SK-N-SH (cell line): ENCODE results near the gene CENPP. TPM values are rescaled to one million over a fixed set of nuclear protein-coding genes. Genes with fewer than 3 reads are reported as not detected.
A peak's percentile ranks its signal among the peaks of the same experiment; 100 is the strongest.

Source experiments
- CTCF ChIA-PET: fragments of 300-600, 350-600 bp; formaldehyde crosslinking; extraction: SDS; loops from one replicate; lab custom pipeline; 2021; lab: Yijun Ruan, JAX
- POLR2A ChIA-PET: fragments of 350-600 bp; sonication (Branson Sonifier 250); formaldehyde crosslinking; extraction: SDS; loops from one replicate; lab custom pipeline; 2020; ENCODE audit warnings: antibody characterized with exemption, inconsistent platforms; lab: Yijun Ruan, JAX
- DNase-seq: peaks from one replicate; pipeline ENCODE4 v3.0.0; 2012
- H2AFZ ChIP-seq: fragments of 200-600 bp; sonication (generic); 2 replicates; pipeline ENCODE4 v1.8.1; 2016; ENCODE audit warnings: antibody characterized with exemption, mild to moderate bottlenecking, low read depth
- H3F3A ChIP-seq: fragments of 200-600 bp; sonication (generic); replicated peaks from 2 replicates; pipeline ENCODE3; 2016; ENCODE audit warnings: antibody characterized with exemption, mild to moderate bottlenecking; ENCODE audit not compliant: insufficient read depth
- H3K27ac ChIP-seq, 2 experiments: fragments of 200-500 bp in 1 of 2; fragments of 200-600 bp in 1 of 2; sonication (Bioruptor generic) in 1 of 2; sonication (generic), shearing (Covaris generic) in 1 of 2; 2 replicates each; pipeline versions ENCODE4 v1.5.1 to v1.6.1; 2014 to 2016; ENCODE audit warnings: low read depth in 2 of 2, inconsistent platforms in 1 of 2, low read length in 1 of 2, mild to moderate bottlenecking in 1 of 2, mixed read lengths in 1 of 2
- H3K27me3 ChIP-seq: fragments of 200-600 bp; sonication (generic), shearing (Covaris generic); 2 replicates; pipeline ENCODE4 v1.6.1; 2016; ENCODE audit warnings: mixed run types; ENCODE audit not compliant: insufficient read depth
- H3K36me3 ChIP-seq, 2 experiments: fragments of 200-500 bp in 1 of 2; fragments of 200-600 bp in 1 of 2; sonication (Bioruptor generic) in 1 of 2; sonication (generic) in 1 of 2; replicated peaks in 1 of 2; 2 replicates each; pipeline versions ENCODE3 to v1.5.1; 2014 to 2016; ENCODE audit warnings: low read length in 1 of 2, mild to moderate bottlenecking in 1 of 2; ENCODE audit not compliant: insufficient read depth in 2 of 2, control insufficient read depth in 1 of 2
- H3K4me1 ChIP-seq, 2 experiments: fragments of 200-500 bp in 1 of 2; fragments of 200-600 bp in 1 of 2; sonication (Bioruptor generic) in 1 of 2; sonication (generic), shearing (Covaris generic) in 1 of 2; 2 replicates each; pipeline versions ENCODE4 v1.5.1 to v1.6.1; 2014 to 2016; ENCODE audit warnings: low read depth in 1 of 2, low read length in 1 of 2, mixed run types in 1 of 2; ENCODE audit not compliant: insufficient read depth in 2 of 2, control insufficient read depth in 1 of 2
- H3K4me2 ChIP-seq: fragments of 200-600 bp; sonication (generic), shearing (Covaris generic); 2 replicates; pipeline ENCODE4 v1.6.1; 2017; ENCODE audit warnings: mixed run types
- H3K4me3 ChIP-seq, 2 experiments: fragments of 200-500 bp in 1 of 2; fragments of 200-600 bp in 1 of 2; sonication (Bioruptor generic) in 1 of 2; sonication (generic), shearing (Covaris generic) in 1 of 2; 2 replicates each; pipeline versions ENCODE4 v1.5.1 to v1.8.1; 2014 to 2016; ENCODE audit warnings: low read depth in 2 of 2, inconsistent platforms in 1 of 2, low read length in 1 of 2, mild to moderate bottlenecking in 1 of 2, mixed read lengths in 1 of 2, moderate library complexity in 1 of 2
- H3K79me2 ChIP-seq: fragments of 200-600 bp; sonication (generic); 2 replicates; pipeline ENCODE4 v1.8.1; 2017; ENCODE audit warnings: mild to moderate bottlenecking; ENCODE audit not compliant: insufficient read depth
- H3K9ac ChIP-seq: fragments of 200-600 bp; sonication (generic); 2 replicates; pipeline ENCODE4 v1.6.1; 2017; ENCODE audit warnings: mixed run types
- H3K9me2 ChIP-seq: fragments of 200-600 bp; sonication (generic); 2 replicates; pipeline ENCODE4 v1.6.1; 2017; ENCODE audit warnings: mixed run types
- H3K9me3 ChIP-seq: fragments of 200-600 bp; sonication (generic); 2 replicates; pipeline ENCODE4 v1.6.1; 2017; ENCODE audit warnings: mixed run types, mild to moderate bottlenecking, moderate library complexity
- H4K20me1 ChIP-seq: fragments of 200-600 bp; sonication (generic); 2 replicates; pipeline ENCODE4 v1.6.1; 2017; ENCODE audit warnings: mild to moderate bottlenecking, mixed run types; ENCODE audit not compliant: insufficient read depth
- ELF1 ChIP-seq: IDR thresholded peaks from 2 replicates; pipeline ENCODE4 v1.4.0; 2012
- JUND ChIP-seq: IDR thresholded peaks from 2 replicates; pipeline ENCODE4 v1.4.0; 2012
- NFIC ChIP-seq: IDR thresholded peaks from 2 replicates; pipeline ENCODE4 v1.4.0; 2012; ENCODE audit warnings: borderline replicate concordance
- NRF1 ChIP-seq: IDR thresholded peaks from 2 replicates; pipeline ENCODE4 v1.6.1; 2012; ENCODE audit warnings: low read depth, mild to moderate bottlenecking, low read length
- PBX3 ChIP-seq: IDR thresholded peaks from 2 replicates; pipeline ENCODE4; 2012
- RAD21 ChIP-seq: IDR thresholded peaks from 2 replicates; pipeline ENCODE4 v1.6.1; 2012; ENCODE audit warnings: mild to moderate bottlenecking, low read length
- TAF1 ChIP-seq: IDR thresholded peaks from 2 replicates; pipeline ENCODE4 v1.6.1; 2012; ENCODE audit warnings: low read depth, mild to moderate bottlenecking, low read length, moderate library complexity, borderline replicate concordance
- TCF12 ChIP-seq: IDR thresholded peaks from 2 replicates; pipeline ENCODE4 v1.4.0; 2012
- TEAD4 ChIP-seq: IDR thresholded peaks from 2 replicates; pipeline ENCODE4 v1.4.0; 2012; ENCODE audit warnings: mild to moderate bottlenecking, borderline replicate concordance; ENCODE audit not compliant: insufficient read depth
- WGBS: methylation state at CpG from one replicate; pipeline ENCODE4 v1.1.6; 2017; ENCODE audit warnings: low lambda C conversion rate; 5-methylcytosine and 5-hydroxymethylcytosine counted together
- polyA plus RNA-seq, 3 experiments: library from polyadenylated mRNA; depleted of rRNA; stranded (reverse); fragments of >200 nt; gene quantifications; 2 replicates each; pipeline ENCODE4 v1.2.3, GENCODE V29; 2012
- TF ChIP-seq, protein P1 (sequence below): fragments of 200-600 bp; sonication (generic); IDR thresholded peaks from 2 replicates; pipeline ENCODE4 v1.6.1; 2017; ENCODE audit warnings: antibody characterized with exemption, mild to moderate bottlenecking, moderate library complexity
- TF ChIP-seq, protein P2 (sequence below): IDR thresholded peaks from 2 replicates; pipeline ENCODE4 v1.4.0; 2012; ENCODE audit warnings: low read depth, borderline replicate concordance
- TF ChIP-seq, protein P3 (sequence below): IDR thresholded peaks from 2 replicates; pipeline ENCODE4 v1.4.0; 2012; ENCODE audit warnings: low read depth
- TF ChIP-seq, protein P4 (sequence below): fragments of 150-350 bp; IDR thresholded peaks from 2 replicates; pipeline ENCODE4 v1.6.1; 2017; ENCODE audit warnings: antibody characterized with exemption, low read length, low read depth, borderline replicate concordance

The CENPP gene
- polyA plus RNA-seq, 1 of the 3 experiments (the other 2 are of a cell fraction) = 1.3 TPM

GRCh38 chr9:92558612-92559374 is 233.0 kb downstream of the CENPP start:
- ChIA-PET POLR2A (no interaction called here), CTCF (interaction anchor here (1.0 kb wide), 1 partner anchor 425 kb away, joined by 4 read pairs; no protein-coding TSS in a partner anchor)
- 94% methylated on average over 14 of the region's 16 CpGs for WGBS
- H3F3A ChIP-seq = no peaks in the 10 kb centered on the region
- H3K4me1 ChIP-seq = peaks cover 0 to 13% of the 10 kb centered on the region in 2 experiments; a peak in 2 of 4 replicates
- TF ChIP-seq, protein P1, sequence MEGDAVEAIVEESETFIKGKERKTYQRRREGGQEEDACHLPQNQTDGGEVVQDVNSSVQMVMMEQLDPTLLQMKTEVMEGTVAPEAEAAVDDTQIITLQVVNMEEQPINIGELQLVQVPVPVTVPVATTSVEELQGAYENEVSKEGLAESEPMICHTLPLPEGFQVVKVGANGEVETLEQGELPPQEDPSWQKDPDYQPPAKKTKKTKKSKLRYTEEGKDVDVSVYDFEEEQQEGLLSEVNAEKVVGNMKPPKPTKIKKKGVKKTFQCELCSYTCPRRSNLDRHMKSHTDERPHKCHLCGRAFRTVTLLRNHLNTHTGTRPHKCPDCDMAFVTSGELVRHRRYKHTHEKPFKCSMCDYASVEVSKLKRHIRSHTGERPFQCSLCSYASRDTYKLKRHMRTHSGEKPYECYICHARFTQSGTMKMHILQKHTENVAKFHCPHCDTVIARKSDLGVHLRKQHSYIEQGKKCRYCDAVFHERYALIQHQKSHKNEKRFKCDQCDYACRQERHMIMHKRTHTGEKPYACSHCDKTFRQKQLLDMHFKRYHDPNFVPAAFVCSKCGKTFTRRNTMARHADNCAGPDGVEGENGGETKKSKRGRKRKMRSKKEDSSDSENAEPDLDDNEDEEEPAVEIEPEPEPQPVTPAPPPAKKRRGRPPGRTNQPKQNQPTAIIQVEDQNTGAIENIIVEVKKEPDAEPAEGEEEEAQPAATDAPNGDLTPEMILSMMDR = no peak
- TF ChIP-seq TEAD4 = no peak
- no peak for TF ChIP-seq RAD21
- TF ChIP-seq, protein P2, sequence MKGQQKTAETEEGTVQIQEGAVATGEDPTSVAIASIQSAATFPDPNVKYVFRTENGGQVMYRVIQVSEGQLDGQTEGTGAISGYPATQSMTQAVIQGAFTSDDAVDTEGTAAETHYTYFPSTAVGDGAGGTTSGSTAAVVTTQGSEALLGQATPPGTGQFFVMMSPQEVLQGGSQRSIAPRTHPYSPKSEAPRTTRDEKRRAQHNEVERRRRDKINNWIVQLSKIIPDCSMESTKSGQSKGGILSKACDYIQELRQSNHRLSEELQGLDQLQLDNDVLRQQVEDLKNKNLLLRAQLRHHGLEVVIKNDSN = no peak
- no peak for TF ChIP-seq TAF1
- TF ChIP-seq, protein P3, sequence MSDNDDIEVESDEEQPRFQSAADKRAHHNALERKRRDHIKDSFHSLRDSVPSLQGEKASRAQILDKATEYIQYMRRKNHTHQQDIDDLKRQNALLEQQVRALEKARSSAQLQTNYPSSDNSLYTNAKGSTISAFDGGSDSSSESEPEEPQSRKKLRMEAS = no peak
- TF ChIP-seq, protein P4, sequence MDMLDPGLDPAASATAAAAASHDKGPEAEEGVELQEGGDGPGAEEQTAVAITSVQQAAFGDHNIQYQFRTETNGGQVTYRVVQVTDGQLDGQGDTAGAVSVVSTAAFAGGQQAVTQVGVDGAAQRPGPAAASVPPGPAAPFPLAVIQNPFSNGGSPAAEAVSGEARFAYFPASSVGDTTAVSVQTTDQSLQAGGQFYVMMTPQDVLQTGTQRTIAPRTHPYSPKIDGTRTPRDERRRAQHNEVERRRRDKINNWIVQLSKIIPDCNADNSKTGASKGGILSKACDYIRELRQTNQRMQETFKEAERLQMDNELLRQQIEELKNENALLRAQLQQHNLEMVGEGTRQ = no peak
- no peak overlapping the region for H3K27ac ChIP-seq
- no peak overlapping the region for H2AFZ ChIP-seq
- H3K79me2 ChIP-seq = no peaks in the 10 kb centered on the region
- H3K9ac ChIP-seq = no peak overlapping the region
- no peaks in the 10 kb centered on the region for H3K9me3 ChIP-seq
- H3K4me2 ChIP-seq = no peak overlapping the region
- no peaks in the 10 kb centered on the region for H3K27me3 ChIP-seq
- no peak overlapping the region for H3K4me3 ChIP-seq
- no peaks in the 10 kb centered on the region for H3K9me2 ChIP-seq
- DNase-seq = no peak
- no peaks in the 10 kb centered on the region for H3K36me3 ChIP-seq
- no peaks in the 10 kb centered on the region for H4K20me1 ChIP-seq

GRCh38 chr9:92561374-92562330 is 235.9 kb downstream of the CENPP start:
- H3K27me3 ChIP-seq = no peaks in the 10 kb centered on the region
- H4K20me1 ChIP-seq = no peaks in the 10 kb centered on the region
- peak overlapping the region in 1 of 2 experiments; percentile 2; a peak in 1 of 4 replicates for H3K27ac ChIP-seq
- no peak overlapping the region for H2AFZ ChIP-seq
- H3K4me3 ChIP-seq = no peak overlapping the region
- TF ChIP-seq ELF1 (no peak), NRF1 (no peak), JUND (0 out of 2 replicates have a peak, but pooled peaks have one; percentile 11), PBX3 (no peak; the same call in 1 of the 2 replicates), NFIC (peak; percentile 69; the same call in 1 of the 2 replicates), TCF12 (peak; percentile 51; the same call in 1 of the 2 replicates)
- TF ChIP-seq, all 33 proteins: peak for 3
- Histone ChIP-seq H3K36me3 (no peaks in the 10 kb centered on the region), H3K9me2 (no peaks in the 10 kb centered on the region), H3K79me2 (no peaks in the 10 kb centered on the region), H3F3A (no peaks in the 10 kb centered on the region), H3K4me1 (peaks cover 0 to 22% of the 10 kb centered on the region in 2 experiments; a peak in 2 of 4 replicates), H3K4me2 (no peak overlapping the region), H3K9me3 (no peaks in the 10 kb centered on the region), H3K9ac (no peak overlapping the region)
- CTCF ChIA-PET = no interaction called here
- POLR2A ChIA-PET = no interaction called here
- DNase-seq = no peak
- 93% methylated on average over 5 of the region's 5 CpGs for WGBS
